H1 (cell line): ENCODE data around the gene TBPL2. TPM values are rescaled to one million over a fixed set of nuclear protein-coding genes. Genes with fewer than 3 reads are reported as not detected.

Experiments
- CTCF ChIA-PET: fragments of 300-600 bp; sonication (Branson Sonifier 250); formaldehyde crosslinking; loops from one replicate; lab custom pipeline; 2021; ENCODE audit not compliant: partially characterized antibody; lab: Charles Lee
- POLR2A ChIA-PET: fragments of 300-600 bp; sonication (Branson Sonifier 250); formaldehyde crosslinking; loops from one replicate; lab custom pipeline; 2021; ENCODE audit warnings: inconsistent platforms; ENCODE audit not compliant: partially characterized antibody; lab: Charles Lee
- DNase-seq, 2 experiments: peaks; one replicate each; pipeline versions ENCODE4 v3.0.0 to v3.0.0-alpha.2; 2010 to 2022; ENCODE audit warnings: low spot score in 2 of 2, low read depth in 1 of 2, mixed read lengths in 1 of 2
- FAIRE-seq: peaks from 2 replicates; lab custom pipeline; 2011; peaks lifted over from hg19 to GRCh38; lab: Jason Lieb, UNC
- H2AFZ ChIP-seq: 2 replicates; pipeline ENCODE4 v1.8.1; 2012; ENCODE audit warnings: low read length, inconsistent platforms
- H2AK5ac ChIP-seq: 2 replicates; pipeline ENCODE4 v1.6.1; 2013; ENCODE audit warnings: low read depth, low read length
- H2BK120ac ChIP-seq: replicated peaks from 2 replicates; pipeline ENCODE3; 2013; ENCODE audit warnings: low read depth, low read length, inconsistent platforms
- H2BK12ac ChIP-seq: 2 replicates; pipeline ENCODE4 v1.6.1; 2013; ENCODE audit warnings: low read depth, low read length
- H2BK15ac ChIP-seq: 2 replicates; pipeline ENCODE4 v1.6.1; 2013; ENCODE audit warnings: low read length
- H2BK20ac ChIP-seq: 2 replicates; pipeline ENCODE4 v1.6.1; 2013; ENCODE audit warnings: low read length
- H2BK5ac ChIP-seq: 2 replicates; pipeline ENCODE4 v1.6.1; 2013; ENCODE audit warnings: low read depth, low read length
- H3K14ac ChIP-seq: 2 replicates; pipeline ENCODE4 v1.6.1; 2013; ENCODE audit warnings: inconsistent platforms; ENCODE audit not compliant: insufficient read length
- H3K18ac ChIP-seq: 2 replicates; pipeline ENCODE4 v1.6.1; 2013; ENCODE audit warnings: low read length; ENCODE audit errors: extremely low read depth
- H3K23ac ChIP-seq: 2 replicates; pipeline ENCODE4 v1.6.1; 2013; ENCODE audit warnings: inconsistent platforms; ENCODE audit not compliant: insufficient read length
- H3K23me2 ChIP-seq: 2 replicates; pipeline ENCODE4 v1.6.1; 2013; ENCODE audit warnings: low read depth, low read length
- H3K27ac ChIP-seq: 2 replicates; pipeline ENCODE4 v1.6.1; 2011; ENCODE audit warnings: low read depth, low read length, inconsistent platforms
- H3K27me3 ChIP-seq, 4 experiments: replicated peaks in 1 of 4; 1 replicate in 1 of 4; 2 replicates in 3 of 4; pipeline versions ENCODE4 v1.6.1 to v1.8.1; 2011 to 2013; ENCODE audit warnings: low read length in 3 of 4, mild to moderate bottlenecking in 3 of 4, inconsistent platforms in 2 of 4, mixed read lengths in 2 of 4, moderate library complexity in 1 of 4; ENCODE audit not compliant: control insufficient read depth in 3 of 4, insufficient read depth in 3 of 4; ENCODE audit errors: extremely low read depth in 1 of 4
- H3K36me3 ChIP-seq, 4 experiments: 2 replicates each; pipeline versions ENCODE4 v1.6.1 to v1.8.1; 2011 to 2013; ENCODE audit warnings: mild to moderate bottlenecking in 4 of 4, low read length in 3 of 4, moderate library complexity in 2 of 4, control low read depth in 1 of 4, inconsistent platforms in 1 of 4; ENCODE audit not compliant: insufficient read depth in 4 of 4, control insufficient read depth in 2 of 4
- H3K4ac ChIP-seq: replicated peaks from 2 replicates; pipeline ENCODE3; 2013; ENCODE audit warnings: low read length, low read depth, mixed read lengths, inconsistent platforms; ENCODE audit not compliant: insufficient read length
- H3K4me1 ChIP-seq, 4 experiments: replicated peaks in 1 of 4; 1 replicate in 1 of 4; 2 replicates in 3 of 4; pipeline versions ENCODE4 v1.6.1 to v1.8.1; 2011 to 2013; ENCODE audit warnings: low read length in 3 of 4, inconsistent platforms in 2 of 4, mixed read lengths in 1 of 4; ENCODE audit not compliant: insufficient read depth in 4 of 4, control insufficient read depth in 3 of 4
- H3K4me2 ChIP-seq, 2 experiments: 2 replicates each; pipeline versions ENCODE4 v1.6.1 to v1.8.1; 2011 to 2013; ENCODE audit warnings: low read depth in 2 of 2, low read length in 2 of 2, control low read depth in 1 of 2, inconsistent platforms in 1 of 2, mild to moderate bottlenecking in 1 of 2; ENCODE audit not compliant: insufficient read depth in 1 of 2
- H3K4me3 ChIP-seq, 4 experiments: fragments of 200-600, 300-600 bp in 1 of 4; sonication (generic), shearing (Covaris generic), sonication (Bioruptor Twin) in 1 of 4; 2 replicates each; pipeline versions ENCODE4 v1.5.1 to v1.8.1; 2011 to 2016; ENCODE audit warnings: low read length in 4 of 4, low read depth in 3 of 4, control low read depth in 2 of 4, inconsistent platforms in 2 of 4, mild to moderate bottlenecking in 2 of 4, mixed read lengths in 1 of 4, moderate library complexity in 1 of 4; ENCODE audit not compliant: insufficient read depth in 2 of 4; ENCODE audit errors: extremely low read depth in 1 of 4
- H3K56ac ChIP-seq: replicated peaks from 2 replicates; pipeline ENCODE3; 2013; ENCODE audit warnings: low read depth, mild to moderate bottlenecking, mixed read lengths, low read length, inconsistent platforms; ENCODE audit not compliant: insufficient read length
- H3K79me1 ChIP-seq: 2 replicates; pipeline ENCODE4 v1.6.1; 2013; ENCODE audit warnings: low read depth, low read length, control low read depth
- H3K79me2 ChIP-seq, 2 experiments: 2 replicates each; pipeline versions ENCODE4 v1.6.1 to v1.8.1; 2012 to 2013; ENCODE audit warnings: low read length in 2 of 2, mild to moderate bottlenecking in 2 of 2, inconsistent platforms in 1 of 2; ENCODE audit not compliant: insufficient read depth in 2 of 2, control insufficient read depth in 1 of 2
- H3K9ac ChIP-seq, 4 experiments: replicated peaks in 1 of 4; 1 replicate in 1 of 4; 2 replicates in 3 of 4; pipeline versions ENCODE4 v1.6.1 to v1.8.1; 2011 to 2013; ENCODE audit warnings: low read depth in 3 of 4, low read length in 3 of 4, control low read depth in 2 of 4, mild to moderate bottlenecking in 2 of 4, moderate library complexity in 2 of 4, inconsistent platforms in 1 of 4; ENCODE audit errors: extremely low read depth in 1 of 4
- H3K9me3 ChIP-seq, 2 experiments: 2 replicates each; pipeline versions ENCODE4 v1.6.1 to v1.8.1; 2012 to 2013; ENCODE audit warnings: mild to moderate bottlenecking in 2 of 2, moderate library complexity in 2 of 2, control low read depth in 1 of 2, inconsistent platforms in 1 of 2, low read depth in 1 of 2, low read length in 1 of 2, mixed read lengths in 1 of 2; ENCODE audit not compliant: insufficient read depth in 2 of 2
- H4K20me1 ChIP-seq, 2 experiments: replicated peaks in 1 of 2; 2 replicates each; pipeline versions ENCODE3 to v1.8.1; 2011 to 2013; ENCODE audit warnings: inconsistent platforms in 2 of 2, low read length in 2 of 2, mild to moderate bottlenecking in 1 of 2; ENCODE audit not compliant: insufficient read depth in 2 of 2, control insufficient read depth in 1 of 2
- H4K5ac ChIP-seq: 2 replicates; pipeline ENCODE4 v1.6.1; 2013; ENCODE audit warnings: low read length, low read depth, mixed read lengths, inconsistent platforms; ENCODE audit not compliant: insufficient read length
- H4K8ac ChIP-seq: 2 replicates; pipeline ENCODE4 v1.8.0; 2013; ENCODE audit warnings: mild to moderate bottlenecking, moderate library complexity, low read length, inconsistent platforms; ENCODE audit not compliant: insufficient read depth; ENCODE audit errors: extremely low read depth
- H4K91ac ChIP-seq: replicated peaks from 2 replicates; pipeline ENCODE3; 2013; ENCODE audit warnings: low read length, mixed read lengths, inconsistent platforms; ENCODE audit not compliant: insufficient read length
- BACH1 ChIP-seq: IDR thresholded peaks from 2 replicates; pipeline ENCODE4 v1.6.1; 2012; ENCODE audit warnings: low read length, improper control_type of control experiment
- RXRA ChIP-seq: IDR thresholded peaks from 2 replicates; pipeline ENCODE4 v1.6.1; 2011; ENCODE audit warnings: low read depth, mild to moderate bottlenecking, low read length, moderate library complexity; ENCODE audit not compliant: insufficient read depth
- WGBS, 2 experiments: shearing (Covaris generic) in 1 of 2; methylation state at CpG; one replicate each; pipeline versions ENCODE4 v1.1.6 to v1.1.7; 2013 to 2015; ENCODE audit warnings: low lambda C conversion rate in 2 of 2, mixed read lengths in 2 of 2, inconsistent platforms in 1 of 2, low coverage in 1 of 2, missing lambda C conversion rate in 1 of 2; ENCODE audit not compliant: insufficient replicate concordance in 2 of 2, insufficient coverage in 1 of 2, insufficient read length in 1 of 2; ENCODE audit errors: extremely low coverage in 1 of 2, missing lambda C conversion rate in 1 of 2; 5-methylcytosine and 5-hydroxymethylcytosine counted together
- polyA plus RNA-seq, 7 experiments: library from polyadenylated mRNA; depleted of rRNA in 3 of 7; stranded (reverse) in 5 of 7; unstranded in 2 of 7; fragments of >200 nt in 5 of 7; fragments of 200-250 nt in 2 of 7; gene quantifications; 1 replicate in 5 of 7; 2 replicates in 1 of 7; 4 replicates in 1 of 7; pipeline versions ENCODE4 v1.2.1 to v1.2.3, GENCODE V29; 2011 to 2013; ENCODE audit warnings: missing spikeins in 2 of 7, mixed read lengths in 2 of 7
- total RNA-seq: library from RNA; stranded (reverse); fragmentation: NEBNext Ultra II Directional; extraction: Animal tissue kit (Norgen Biotek cat#: 25700); gene quantifications from 2 replicates; pipeline ENCODE4 v1.2.1, GENCODE V29; 2021

Gene TBPL2
- total and polyA plus RNA-seq, 2 of the 8 experiments (the other 6 are each of a cell fraction or from before 2014, with no cell fraction given), result 0.03 TPM; not detected in 1

DNA sequence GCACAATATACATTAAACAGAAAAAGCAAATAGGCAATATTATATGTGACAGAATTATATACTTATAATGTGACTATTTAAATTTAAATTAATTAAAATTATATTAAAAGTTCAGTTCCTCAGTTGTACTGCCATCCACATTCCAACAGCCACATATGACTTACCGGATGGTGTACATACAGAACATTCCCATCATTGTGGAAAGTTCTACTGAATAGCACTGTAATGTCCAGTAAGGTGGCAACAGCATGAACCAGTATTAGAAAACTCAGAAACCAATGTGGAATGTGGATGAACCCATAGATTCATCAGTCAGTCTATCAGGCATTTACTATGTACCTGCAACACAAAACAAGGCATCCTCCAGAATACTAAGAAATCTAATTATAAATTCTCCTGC lies 41.2 kb downstream of the TBPL2 start:
- Histone ChIP-seq H3K9ac (no peak overlapping the region), H3K27ac (no peak overlapping the region), H2BK120ac (no peak overlapping the region), H2BK20ac (no peak overlapping the region), H3K4me1 (no peaks in the 10 kb centered on the region), H4K5ac (no peak overlapping the region), H4K91ac (no peak overlapping the region), H3K14ac (no peak overlapping the region), H3K9me3 (no peaks in the 10 kb centered on the region), H2BK12ac (no peak overlapping the region), H3K4me2 (no peak overlapping the region), H4K20me1 (no peaks in the 10 kb centered on the region), H3K36me3 (peaks cover 0 to 9% (median 2%) of the 10 kb centered on the region in 4 experiments; a peak in 2 of 8 replicates), H3K18ac (no peak overlapping the region), H2BK15ac (no peak overlapping the region), H3K56ac (no peak overlapping the region), H3K23me2 (no peaks in the 10 kb centered on the region), H3K4me3 (no peak overlapping the region), H3K79me1 (peaks cover 6% of the 10 kb centered on the region), H3K79me2 (peaks cover 4 to 45% of the 10 kb centered on the region in 2 experiments), H4K8ac (no peak overlapping the region), H3K4ac (no peak overlapping the region), H3K27me3 (no peaks in the 10 kb centered on the region), H2AFZ (no peak overlapping the region), H3K23ac (no peak overlapping the region), H2BK5ac (no peak overlapping the region), H2AK5ac (no peak overlapping the region)
- TF ChIP-seq BACH1 (no peak), RXRA (no peak)
- ChIA-PET CTCF (no interaction called here), POLR2A (no interaction called here)
- DNase-seq (no peak), FAIRE-seq (no peak)
- WGBS, 2 experiments, result 100% methylated on average over 1 of the region's 1 CpG; no CpG with 5 or more reads in 1 of the 2 experiments
